Stimulated activated CD8-positive, alpha-beta memory T cell treated with anti-CD3 and anti-CD28 coated beads, Interleukin-15, amount 100 ng/mL, for 1 hour (primary cell): ENCODE data around the gene IMMP2L.
"Not testable (repeated sequence)": the region's sequence is repeated elsewhere in the genome, so short reads cannot be mapped to it uniquely, and the experiment has no call there.

Experiments used
- DNase-seq: peaks from one replicate; pipeline ENCODE4 v3.0.0-alpha.2; 2020; ENCODE audit warnings: low read depth

IMMP2L gene

GRCh38 chr7:111505422-111505821 lies 56.9 kb downstream of the IMMP2L start:
- DNase-seq, result not testable (repeated sequence)

GRCh38 chr7:111501799-111502198 lies 60.5 kb downstream of the IMMP2L start:
- not testable (repeated sequence) for DNase-seq

- DNase-seq, result no peak
Measured at GRCh38 chr7:111499027-111499426, 63.3 kb downstream of the IMMP2L start.

- no peak for DNase-seq
Measured at GRCh38 chr7:111498391-111499007, 63.8 kb downstream of the IMMP2L start.

- DNase-seq, result no peak
Measured at GRCh38 chr7:111495173-111495810, 67.0 kb downstream of the IMMP2L start.

- no peak for DNase-seq
Measured at GRCh38 chr7:111492234-111492633, 70.1 kb downstream of the IMMP2L start.

- no peak for DNase-seq
Measured at GRCh38 chr7:111486472-111487142, 75.7 kb downstream of the IMMP2L start.

GRCh38 chr7:111485701-111486380 lies 76.5 kb downstream of the IMMP2L start:
- DNase-seq, result no peak

GRCh38 chr7:111483078-111483477 lies 79.2 kb downstream of the IMMP2L start:
- no peak for DNase-seq

GRCh38 chr7:111477462-111478225 lies 84.6 kb downstream of the IMMP2L start:
- no peak for DNase-seq

- DNase-seq, result no peak
Measured at GRCh38 chr7:111476586-111477293, 85.6 kb downstream of the IMMP2L start.

- no peak for DNase-seq
Measured at GRCh38 chr7:111475959-111476358, 86.3 kb downstream of the IMMP2L start.

- no peak for DNase-seq
Measured at GRCh38 chr7:111475419-111475748, 86.9 kb downstream of the IMMP2L start.

GRCh38 chr7:111474723-111475418 lies 87.4 kb downstream of the IMMP2L start:
- DNase-seq, result no peak

GRCh38 chr7:111473449-111474198 lies 88.7 kb downstream of the IMMP2L start:
- no peak for DNase-seq

GRCh38 chr7:111470998-111471397 lies 91.3 kb downstream of the IMMP2L start:
- no peak for DNase-seq

GRCh38 chr7:111469894-111470293 lies 92.4 kb downstream of the IMMP2L start:
- DNase-seq, result not testable (repeated sequence)

- not testable (repeated sequence) for DNase-seq
Measured at GRCh38 chr7:111465774-111466173, 96.5 kb downstream of the IMMP2L start.

GRCh38 chr7:111460695-111461094 lies 101.6 kb downstream of the IMMP2L start:
- no peak for DNase-seq

- DNase-seq, result no peak
Measured at GRCh38 chr7:111459757-111460280, 102.5 kb downstream of the IMMP2L start.
